SK-N-SH (cell line): ENCODE data around the gene PDCD11. TPM values are rescaled to one million over a fixed set of nuclear protein-coding genes. Genes with fewer than 3 reads are reported as not detected.

Experiments used
- CTCF ChIA-PET: fragments of 300-600, 350-600 bp; formaldehyde crosslinking; extraction: SDS; loops from one replicate; lab custom pipeline; 2021; lab: Yijun Ruan, JAX
- POLR2A ChIA-PET: fragments of 350-600 bp; sonication (Branson Sonifier 250); formaldehyde crosslinking; extraction: SDS; loops from one replicate; lab custom pipeline; 2020; ENCODE audit warnings: antibody characterized with exemption, inconsistent platforms; lab: Yijun Ruan, JAX
- DNase-seq: peaks from one replicate; pipeline ENCODE4 v3.0.0; 2012
- H2AFZ ChIP-seq: fragments of 200-600 bp; sonication (generic); 2 replicates; pipeline ENCODE4 v1.8.1; 2016; ENCODE audit warnings: antibody characterized with exemption, mild to moderate bottlenecking, low read depth
- H3F3A ChIP-seq: fragments of 200-600 bp; sonication (generic); replicated peaks from 2 replicates; pipeline ENCODE3; 2016; ENCODE audit warnings: antibody characterized with exemption, mild to moderate bottlenecking; ENCODE audit not compliant: insufficient read depth
- H3K27ac ChIP-seq, 2 experiments: fragments of 200-500 bp in 1 of 2; fragments of 200-600 bp in 1 of 2; sonication (Bioruptor generic) in 1 of 2; sonication (generic), shearing (Covaris generic) in 1 of 2; 2 replicates each; pipeline versions ENCODE4 v1.5.1 to v1.6.1; 2014 to 2016; ENCODE audit warnings: low read depth in 2 of 2, inconsistent platforms in 1 of 2, low read length in 1 of 2, mild to moderate bottlenecking in 1 of 2, mixed read lengths in 1 of 2
- H3K27me3 ChIP-seq: fragments of 200-600 bp; sonication (generic), shearing (Covaris generic); 2 replicates; pipeline ENCODE4 v1.6.1; 2016; ENCODE audit warnings: mixed run types; ENCODE audit not compliant: insufficient read depth
- H3K36me3 ChIP-seq, 2 experiments: fragments of 200-500 bp in 1 of 2; fragments of 200-600 bp in 1 of 2; sonication (Bioruptor generic) in 1 of 2; sonication (generic) in 1 of 2; replicated peaks in 1 of 2; 2 replicates each; pipeline versions ENCODE3 to v1.5.1; 2014 to 2016; ENCODE audit warnings: low read length in 1 of 2, mild to moderate bottlenecking in 1 of 2; ENCODE audit not compliant: insufficient read depth in 2 of 2, control insufficient read depth in 1 of 2
- H3K4me1 ChIP-seq, 2 experiments: fragments of 200-500 bp in 1 of 2; fragments of 200-600 bp in 1 of 2; sonication (Bioruptor generic) in 1 of 2; sonication (generic), shearing (Covaris generic) in 1 of 2; 2 replicates each; pipeline versions ENCODE4 v1.5.1 to v1.6.1; 2014 to 2016; ENCODE audit warnings: low read depth in 1 of 2, low read length in 1 of 2, mixed run types in 1 of 2; ENCODE audit not compliant: insufficient read depth in 2 of 2, control insufficient read depth in 1 of 2
- H3K4me2 ChIP-seq: fragments of 200-600 bp; sonication (generic), shearing (Covaris generic); 2 replicates; pipeline ENCODE4 v1.6.1; 2017; ENCODE audit warnings: mixed run types
- H3K4me3 ChIP-seq, 2 experiments: fragments of 200-500 bp in 1 of 2; fragments of 200-600 bp in 1 of 2; sonication (Bioruptor generic) in 1 of 2; sonication (generic), shearing (Covaris generic) in 1 of 2; 2 replicates each; pipeline versions ENCODE4 v1.5.1 to v1.8.1; 2014 to 2016; ENCODE audit warnings: low read depth in 2 of 2, inconsistent platforms in 1 of 2, low read length in 1 of 2, mild to moderate bottlenecking in 1 of 2, mixed read lengths in 1 of 2, moderate library complexity in 1 of 2
- H3K79me2 ChIP-seq: fragments of 200-600 bp; sonication (generic); 2 replicates; pipeline ENCODE4 v1.8.1; 2017; ENCODE audit warnings: mild to moderate bottlenecking; ENCODE audit not compliant: insufficient read depth
- H3K9ac ChIP-seq: fragments of 200-600 bp; sonication (generic); 2 replicates; pipeline ENCODE4 v1.6.1; 2017; ENCODE audit warnings: mixed run types
- H3K9me2 ChIP-seq: fragments of 200-600 bp; sonication (generic); 2 replicates; pipeline ENCODE4 v1.6.1; 2017; ENCODE audit warnings: mixed run types
- H3K9me3 ChIP-seq: fragments of 200-600 bp; sonication (generic); 2 replicates; pipeline ENCODE4 v1.6.1; 2017; ENCODE audit warnings: mixed run types, mild to moderate bottlenecking, moderate library complexity
- H4K20me1 ChIP-seq: fragments of 200-600 bp; sonication (generic); 2 replicates; pipeline ENCODE4 v1.6.1; 2017; ENCODE audit warnings: mild to moderate bottlenecking, mixed run types; ENCODE audit not compliant: insufficient read depth
- CTCF ChIP-seq: fragments of 200-600 bp; sonication (generic); IDR thresholded peaks from 2 replicates; pipeline ENCODE4 v1.6.1; 2017; ENCODE audit warnings: antibody characterized with exemption, mild to moderate bottlenecking, moderate library complexity
- EP300 ChIP-seq, 2 experiments: IDR thresholded peaks; 2 replicates each; pipeline versions ENCODE4 v1.4.0 to v1.6.1; 2012; ENCODE audit warnings: borderline replicate concordance in 1 of 2, low read depth in 1 of 2, low read length in 1 of 2
- IRF3 ChIP-seq: fragments of 150-350 bp; IDR thresholded peaks from 2 replicates; pipeline ENCODE4 v1.6.1; 2016; ENCODE audit warnings: mild to moderate bottlenecking, low read depth, low read length
- MAX ChIP-seq: IDR thresholded peaks from 2 replicates; pipeline ENCODE4 v1.4.0; 2012; ENCODE audit warnings: low read depth
- MXI1 ChIP-seq: IDR thresholded peaks from 2 replicates; pipeline ENCODE4 v1.6.1; 2012; ENCODE audit warnings: mild to moderate bottlenecking, low read depth, low read length, improper control_type of control experiment
- RCOR1 ChIP-seq: fragments of 150-350 bp; IDR thresholded peaks from 2 replicates; pipeline ENCODE4 v1.6.1; 2017; ENCODE audit warnings: antibody characterized with exemption, low read length
- REST ChIP-seq: IDR thresholded peaks from 2 replicates; pipeline ENCODE4 v1.6.1; 2012; ENCODE audit warnings: mild to moderate bottlenecking, low read depth, low read length, moderate library complexity
- SMC3 ChIP-seq: IDR thresholded peaks from 2 replicates; pipeline ENCODE4 v1.6.1; 2012; ENCODE audit warnings: low read depth, low read length, improper control_type of control experiment
- USF2 ChIP-seq: fragments of 150-350 bp; IDR thresholded peaks from 2 replicates; pipeline ENCODE4 v1.6.1; 2017; ENCODE audit warnings: antibody characterized with exemption, low read length, low read depth, borderline replicate concordance
- WGBS: methylation state at CpG from one replicate; pipeline ENCODE4 v1.1.6; 2017; ENCODE audit warnings: low lambda C conversion rate; 5-methylcytosine and 5-hydroxymethylcytosine counted together
- polyA plus RNA-seq, 3 experiments: library from polyadenylated mRNA; depleted of rRNA; stranded (reverse); fragments of >200 nt; gene quantifications; 2 replicates each; pipeline ENCODE4 v1.2.3, GENCODE V29; 2012

PDCD11 gene
- polyA plus RNA-seq, 1 of the 3 experiments (the other 2 are of a cell fraction): 29.8 TPM

GRCh38 chr10:103473261-103473671 lies 76.8 kb downstream of the PDCD11 start:
- Histone ChIP-seq H4K20me1 (no peaks in the 10 kb centered on the region), H2AFZ (no peak overlapping the region), H3F3A (no peaks in the 10 kb centered on the region), H3K4me2 (no peak overlapping the region), H3K4me1 (peaks cover 0 to 3% of the 10 kb centered on the region in 2 experiments; a peak in 1 of 4 replicates), H3K79me2 (no peaks in the 10 kb centered on the region), H3K27ac (no peak overlapping the region), H3K9me2 (no peaks in the 10 kb centered on the region)
- WGBS: 96% methylated on average over 8 of the region's 32 CpGs
- CTCF ChIA-PET: no interaction called here
- TF ChIP-seq IRF3 (no peak), MXI1 (no peak), USF2 (no peak), MAX (no peak), SMC3 (no peak), RCOR1 (no peak), REST (no peak), CTCF (no peak), EP300 (IDR thresholded peaks at IDR 0.05; ENCODE audit: borderline replicate concordance in 1 of 2, low read depth in 1 of 2, low read length in 1 of 2) (no peak)
- TF ChIP-seq, all 33 proteins: peak for 0
- POLR2A ChIA-PET: no interaction called here
- Histone ChIP-seq H3K9me3 (no peaks in the 10 kb centered on the region), H3K4me3 (no peak overlapping the region), H3K9ac (no peak overlapping the region), H3K36me3 (no peaks in the 10 kb centered on the region), H3K27me3 (no peaks in the 10 kb centered on the region)
- no peak for DNase-seq
